Measurements from ENCODE around the gene ABCA4.

- TF ChIP-seq CTCF (IDR thresholded peaks at IDR 0.05) (no peak), POLR2A (IDR thresholded peaks at IDR 0.05) (no peak), POLR2AphosphoS5 (IDR thresholded peaks at IDR 0.05) (no peak)
Measured at GRCh38 chr1:94072840-94073522, 48.0 kb downstream of the ABCA4 start.
